Heart left ventricle (tissue), 13 donors: Measurements from ENCODE around the gene SERHL2.
"Not testable (repeated sequence)": the region's sequence is repeated elsewhere in the genome, so short reads cannot be mapped to it uniquely, and the experiment has no call there.

Experiments used
- CTCF ChIP-seq, 12 donors: fragments of 200-600 bp; sonication (generic) in 4 of 12; IDR thresholded peaks; one replicate each; pipeline versions ENCODE4 v1.5.0 to v1.8.0; 2018 to 2022; ENCODE audit warnings: antibody characterized with exemption in 12 of 12, mild to moderate bottlenecking in 5 of 12
- POLR2A ChIP-seq, 2 donors: fragments of 450-650 bp; IDR thresholded peaks; one replicate each; pipeline ENCODE4 v1.6.1; 2017; ENCODE audit warnings: antibody characterized with exemption in 2 of 2, mild to moderate bottlenecking in 2 of 2, moderate library complexity in 2 of 2
- donor health status: ischemic (EF 13 %, LVEDD 7.1; RV severe dilation, severe dysfunction).
- donor health status: DM: no; HTN: yes; CAD: no.
- donor health status: DM: no; HTN: no; CAD: no.
- donor health status: ischemic (EF 25% LVEDD 6.9; RV normal size, moderate dysfunction).
- donor health status: ischemic (EF 25% LVEDD 5.7; RV mildly dilated, moderate dysfunction).
- donor health status: ischemic (EF 35%, LVEDD 5.7; RV mildly dilated, moderate dysfunction).
- donor health status: nonischemic (EF 11% LVEDD 7.7; RV severe dilation, severe dysfunction).
- donor health status: DM: yes; HTN: yes; CAD: no.
- donor health status: PGD.
- donor health status: ischemic (EF 29% LVEDD 5.4; RV normal size, mild dysfunction).
- donor health status: nonischemic (EF 23%, LVEDD 6.1; RV moderate dilation, normal function).

GRCh38 chr22:42571068-42571467 lies 17.3 kb downstream of the SERHL2 start:
- not testable (repeated sequence) for TF ChIP-seq CTCF, POLR2A (IDR thresholded peaks at IDR 0.05)
